ENCODE data around the gene TAP2. TPM values are rescaled to one million over a fixed set of nuclear protein-coding genes. Genes with fewer than 3 reads are reported as not detected.
"Not testable (repeated sequence)": the region's sequence is repeated elsewhere in the genome, so short reads cannot be mapped to it uniquely, and the experiment has no call there.

TAP2 gene
- polyA plus RNA-seq, 1 experiment = 15.4 TPM

GRCh38 chr6:32814145-32814544, 24.4 kb downstream of the TAP2 start:
- Histone ChIP-seq H3K27me3 (ENCODE audit: control insufficient read depth, insufficient read depth, low read length) (peaks cover 24% of the 10 kb centered on the region), H3K4me3 (ENCODE audit: low read depth, low read length) (no peak overlapping the region), H3K9me3 (ENCODE audit: control insufficient read depth, insufficient read depth, low read length) (no peaks in the 10 kb centered on the region), H3K27ac (ENCODE audit: low read depth, low read length) (no peak overlapping the region)
- TF ChIP-seq CTCF (IDR thresholded peaks at IDR 0.05; ENCODE audit: low read depth, low read length) = no peak
- ChIA-PET CTCF (interaction anchor here (0.6 to 3.3 kb wide), 4 partner anchors 24 to 1219 kb away, joined by 3 to 14 read pairs (median 4); partner anchors contain the start of gene TAP2), POLR2A (no interaction called here)
- no peak for DNase-seq (ENCODE audit: low read depth, low spot score)

- Histone ChIP-seq H3K9me3 (ENCODE audit: control insufficient read depth, insufficient read depth, low read length) (no peaks in the 10 kb centered on the region), H3K27me3 (ENCODE audit: control insufficient read depth, insufficient read depth, low read length) (peaks cover 7% of the 10 kb centered on the region), H3K27ac (ENCODE audit: low read depth, low read length) (no peak overlapping the region), H3K4me3 (ENCODE audit: low read depth, low read length) (no peak overlapping the region)
- no peak for DNase-seq (ENCODE audit: low read depth, low spot score)
- POLR2A ChIA-PET = no interaction called here
- no peak for TF ChIP-seq CTCF (IDR thresholded peaks at IDR 0.05; ENCODE audit: low read depth, low read length)
- CTCF ChIA-PET = interaction anchor here (0.6 to 2.4 kb wide), 4 partner anchors 12 to 539 kb away, joined by 3 to 6 read pairs (median 4); no protein-coding TSS in a partner anchor
Measured at GRCh38 chr6:32809171-32809570, 29.4 kb downstream of the TAP2 start.

GRCh38 chr6:32807020-32807580, 31.4 kb downstream of the TAP2 start:
- no peak for TF ChIP-seq CTCF (IDR thresholded peaks at IDR 0.05; ENCODE audit: low read depth, low read length)
- H3K27ac ChIP-seq (ENCODE audit: low read depth, low read length) = no peak overlapping the region
- CTCF ChIA-PET = interaction anchor here (0.7 to 1.3 kb wide), 2 partner anchors 10 to 61 kb away, joined by 3 to 4 read pairs; no protein-coding TSS in a partner anchor
- no peaks in the 10 kb centered on the region for H3K9me3 ChIP-seq (ENCODE audit: control insufficient read depth, insufficient read depth, low read length)
- POLR2A ChIA-PET = no interaction called here
- H3K4me3 ChIP-seq (ENCODE audit: low read depth, low read length) = no peak overlapping the region
- peaks cover 2% of the 10 kb centered on the region for H3K27me3 ChIP-seq (ENCODE audit: control insufficient read depth, insufficient read depth, low read length)
- DNase-seq (ENCODE audit: low read depth, low spot score) = no peak

- H3K9me3 ChIP-seq (ENCODE audit: control insufficient read depth, insufficient read depth, low read length); H3K27me3 ChIP-seq (ENCODE audit: control insufficient read depth, insufficient read depth, low read length); DNase-seq (ENCODE audit: low read depth, low spot score); H3K4me3 ChIP-seq (ENCODE audit: low read depth, low read length); H3K27ac ChIP-seq (ENCODE audit: low read depth, low read length); POLR2A ChIA-PET: not testable (repeated sequence)
- CTCF ChIA-PET = interaction anchor here (1.3 to 2.0 kb wide), 2 partner anchors 392 kb away, joined by 3 to 5 read pairs; no protein-coding TSS in a partner anchor
Measured at GRCh38 chr6:32805404-32805803, 33.1 kb downstream of the TAP2 start.

- ChIA-PET CTCF (interaction anchor here (0.8 to 2.0 kb wide), 3 partner anchors 8 to 390 kb away, joined by 3 to 5 read pairs (median 4); no protein-coding TSS in a partner anchor), POLR2A (no interaction called here)
- H3K9me3 ChIP-seq (ENCODE audit: control insufficient read depth, insufficient read depth, low read length) = peaks cover 4% of the 10 kb centered on the region; the same call in 1 of the 2 replicates
- peaks cover 3% of the 10 kb centered on the region for H3K27me3 ChIP-seq (ENCODE audit: control insufficient read depth, insufficient read depth, low read length)
- H3K4me3 ChIP-seq (ENCODE audit: low read depth, low read length) = no peak overlapping the region
- DNase-seq (ENCODE audit: low read depth, low spot score) = no peak
- H3K27ac ChIP-seq (ENCODE audit: low read depth, low read length) = no peak overlapping the region
- TF ChIP-seq CTCF (IDR thresholded peaks at IDR 0.05; ENCODE audit: low read depth, low read length) = no peak
Measured at GRCh38 chr6:32803416-32803815, 35.1 kb downstream of the TAP2 start.

Measured in AG04450 (cell line).